Measurements from ENCODE around the gene KCNK1.

KCNK1 gene

DNA sequence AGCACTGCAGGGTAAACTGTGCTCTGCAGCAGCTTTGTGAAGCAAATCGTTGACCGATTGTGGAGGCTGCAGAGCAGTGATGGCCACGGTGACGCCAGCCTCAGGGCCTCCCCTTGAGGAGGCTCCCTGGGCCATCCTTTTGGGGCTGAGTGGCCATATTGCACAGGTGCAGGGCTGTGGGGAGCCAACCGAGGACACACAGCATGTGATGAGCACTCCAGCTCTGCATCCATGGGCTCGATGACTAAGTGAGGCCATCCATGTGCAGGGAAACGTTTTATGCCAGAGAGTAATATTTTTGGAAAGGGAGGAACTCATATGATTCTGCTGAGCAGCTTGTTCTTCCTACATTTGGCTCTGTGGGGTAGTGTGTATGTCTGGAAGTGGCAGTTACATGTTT, 24.6 kb downstream of the KCNK1 start:
- no peaks in the 10 kb centered on the region for H3K27me3 ChIP-seq (ENCODE audit: insufficient read depth, insufficient read length)
- DNase-seq (ENCODE audit: low read depth, low spot score): no peak
- H3K4me3 ChIP-seq (ENCODE audit: insufficient read length, low read depth): no peak overlapping the region
- no peaks in the 10 kb centered on the region for H3K36me3 ChIP-seq (ENCODE audit: insufficient read depth, insufficient read length, low read length)
- no peaks in the 10 kb centered on the region for H3K9me3 ChIP-seq (ENCODE audit: insufficient read depth, low read length)
- peaks cover 6% of the 10 kb centered on the region for H3K4me1 ChIP-seq (ENCODE audit: insufficient read depth, insufficient read length)
- no peak overlapping the region for H3K9ac ChIP-seq (ENCODE audit: insufficient read length, low read depth)
- TF ChIP-seq SUZ12 (IDR thresholded peaks at IDR 0.05; ENCODE audit: extremely low read depth, insufficient read depth, insufficient read length): no peak
- TF ChIP-seq YY1 (IDR thresholded peaks at IDR 0.05; ENCODE audit: insufficient read depth, insufficient read length): no peak
- TF ChIP-seq ZNF274 (IDR thresholded peaks at IDR 0.05; ENCODE audit: low read depth, low read length): no peak

DNA sequence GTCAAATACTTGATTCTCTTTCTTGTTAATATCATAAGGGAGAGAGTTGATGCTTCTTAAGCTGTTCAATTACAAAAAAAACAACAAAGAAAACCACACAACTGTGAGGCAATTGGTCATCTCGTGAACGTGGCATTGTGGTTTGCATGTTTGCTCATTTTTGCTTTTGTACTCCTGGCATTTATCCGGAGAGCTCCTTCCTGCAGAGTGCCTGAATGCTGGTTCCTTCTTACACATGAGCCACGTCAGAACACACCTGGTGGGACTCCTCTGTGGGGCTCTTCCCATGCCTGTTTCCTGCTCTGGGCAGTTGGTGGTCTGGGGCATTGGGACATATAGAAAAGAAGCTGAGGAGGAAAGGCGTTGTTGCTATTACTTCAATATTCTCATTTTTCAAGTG, 25.7 kb downstream of the KCNK1 start:
- Histone ChIP-seq H3K36me3 (ENCODE audit: insufficient read depth, insufficient read length, low read length) (no peaks in the 10 kb centered on the region), H3K4me3 (ENCODE audit: insufficient read length, low read depth) (no peak overlapping the region), H3K9me3 (ENCODE audit: insufficient read depth, low read length) (no peaks in the 10 kb centered on the region), H3K4me1 (ENCODE audit: insufficient read depth, insufficient read length) (peaks cover 6% of the 10 kb centered on the region), H3K9ac (ENCODE audit: insufficient read length, low read depth) (no peak overlapping the region), H3K27me3 (ENCODE audit: insufficient read depth, insufficient read length) (no peaks in the 10 kb centered on the region)
- DNase-seq (ENCODE audit: low read depth, low spot score): no peak
- no peak for TF ChIP-seq YY1 (IDR thresholded peaks at IDR 0.05; ENCODE audit: insufficient read depth, insufficient read length)
- TF ChIP-seq ZNF274 (IDR thresholded peaks at IDR 0.05; ENCODE audit: low read depth, low read length): no peak
- no peak for TF ChIP-seq SUZ12 (IDR thresholded peaks at IDR 0.05; ENCODE audit: extremely low read depth, insufficient read depth, insufficient read length)

DNA sequence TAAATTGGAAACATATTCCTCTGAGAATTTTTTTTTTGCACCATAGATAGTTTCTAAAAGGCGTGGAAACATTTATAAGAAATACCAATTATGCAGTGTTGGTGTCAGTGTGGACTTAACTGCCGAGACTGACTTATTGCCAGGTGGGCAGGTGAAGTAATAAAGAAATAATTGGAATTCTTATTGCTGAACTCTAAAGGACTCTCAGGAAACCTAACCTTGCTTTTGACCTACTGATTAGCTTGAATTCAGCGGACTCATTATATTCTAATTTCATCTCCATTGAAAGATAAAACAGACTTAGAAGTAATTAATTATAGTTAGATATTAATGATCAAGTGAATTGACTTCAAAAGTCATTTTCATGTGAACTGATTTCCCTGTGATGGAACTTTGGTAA, 26.3 kb downstream of the KCNK1 start:
- Histone ChIP-seq H3K4me1 (ENCODE audit: insufficient read depth, insufficient read length) (peaks cover 6% of the 10 kb centered on the region), H3K36me3 (ENCODE audit: insufficient read depth, insufficient read length, low read length) (no peaks in the 10 kb centered on the region), H3K9ac (ENCODE audit: insufficient read length, low read depth) (no peak overlapping the region), H3K9me3 (ENCODE audit: insufficient read depth, low read length) (no peaks in the 10 kb centered on the region), H3K27me3 (ENCODE audit: insufficient read depth, insufficient read length) (no peaks in the 10 kb centered on the region), H3K4me3 (ENCODE audit: insufficient read length, low read depth) (no peak overlapping the region)
- DNase-seq (ENCODE audit: low read depth, low spot score): no peak
- TF ChIP-seq SUZ12 (IDR thresholded peaks at IDR 0.05; ENCODE audit: extremely low read depth, insufficient read depth, insufficient read length) (no peak), YY1 (IDR thresholded peaks at IDR 0.05; ENCODE audit: insufficient read depth, insufficient read length) (no peak), ZNF274 (IDR thresholded peaks at IDR 0.05; ENCODE audit: low read depth, low read length) (no peak)

DNA sequence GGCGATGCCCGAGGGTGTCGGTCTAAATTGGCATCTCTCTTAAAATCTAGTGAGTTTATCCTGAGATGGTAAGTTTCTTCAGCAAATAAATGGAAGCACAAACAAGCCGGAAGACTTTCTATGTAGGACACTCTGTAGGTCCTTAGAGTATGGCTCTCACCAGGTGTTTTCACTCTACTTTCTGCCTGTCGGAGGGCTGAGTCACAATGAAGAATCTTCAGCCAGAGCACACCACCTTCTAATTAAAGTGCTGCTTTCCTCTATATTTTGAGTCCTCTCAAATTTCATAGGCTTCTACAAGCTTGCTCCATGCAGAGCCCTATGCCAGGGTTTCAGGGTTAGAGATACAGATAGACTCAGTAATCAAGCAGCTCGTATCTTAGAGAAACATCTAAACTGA, 27.1 kb downstream of the KCNK1 start:
- H3K4me1 ChIP-seq (ENCODE audit: insufficient read depth, insufficient read length): peaks cover 4% of the 10 kb centered on the region
- no peak overlapping the region for H3K4me3 ChIP-seq (ENCODE audit: insufficient read length, low read depth)
- no peaks in the 10 kb centered on the region for H3K27me3 ChIP-seq (ENCODE audit: insufficient read depth, insufficient read length)
- TF ChIP-seq ZNF274 (IDR thresholded peaks at IDR 0.05; ENCODE audit: low read depth, low read length) (no peak), YY1 (IDR thresholded peaks at IDR 0.05; ENCODE audit: insufficient read depth, insufficient read length) (no peak), SUZ12 (IDR thresholded peaks at IDR 0.05; ENCODE audit: extremely low read depth, insufficient read depth, insufficient read length) (no peak)
- H3K36me3 ChIP-seq (ENCODE audit: insufficient read depth, insufficient read length, low read length): no peaks in the 10 kb centered on the region
- no peak for DNase-seq (ENCODE audit: low read depth, low spot score)
- H3K9me3 ChIP-seq (ENCODE audit: insufficient read depth, low read length): no peaks in the 10 kb centered on the region
- no peak overlapping the region for H3K9ac ChIP-seq (ENCODE audit: insufficient read length, low read depth)

DNA sequence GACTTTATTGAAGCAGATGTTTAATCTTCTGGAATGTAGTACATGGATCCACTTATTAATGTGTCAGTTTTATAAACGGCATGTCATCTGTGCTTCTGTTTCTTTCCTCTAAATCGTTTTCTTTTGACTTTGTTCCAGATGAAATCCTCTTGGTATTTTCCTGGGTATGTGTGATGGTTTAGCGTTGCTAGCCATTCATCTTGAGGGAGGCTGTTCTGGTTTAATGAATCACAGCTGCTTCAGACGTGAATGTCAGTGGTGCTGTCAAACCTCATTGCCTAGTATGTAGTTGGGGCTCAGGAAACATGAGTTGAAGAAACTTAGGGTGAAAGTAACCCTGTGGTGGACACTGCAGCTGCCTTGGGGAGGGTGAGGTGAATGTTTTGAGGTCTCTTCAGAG, 33.2 kb downstream of the KCNK1 start:
- Histone ChIP-seq H3K9me3 (ENCODE audit: insufficient read depth, low read length) (no peaks in the 10 kb centered on the region), H3K4me3 (ENCODE audit: insufficient read length, low read depth) (no peak overlapping the region), H3K36me3 (ENCODE audit: insufficient read depth, insufficient read length, low read length) (no peaks in the 10 kb centered on the region), H3K4me1 (ENCODE audit: insufficient read depth, insufficient read length) (no peaks in the 10 kb centered on the region), H3K9ac (ENCODE audit: insufficient read length, low read depth) (no peak overlapping the region), H3K27me3 (ENCODE audit: insufficient read depth, insufficient read length) (no peaks in the 10 kb centered on the region)
- DNase-seq (ENCODE audit: low read depth, low spot score): no peak
- TF ChIP-seq ZNF274 (IDR thresholded peaks at IDR 0.05; ENCODE audit: low read depth, low read length): no peak

DNA sequence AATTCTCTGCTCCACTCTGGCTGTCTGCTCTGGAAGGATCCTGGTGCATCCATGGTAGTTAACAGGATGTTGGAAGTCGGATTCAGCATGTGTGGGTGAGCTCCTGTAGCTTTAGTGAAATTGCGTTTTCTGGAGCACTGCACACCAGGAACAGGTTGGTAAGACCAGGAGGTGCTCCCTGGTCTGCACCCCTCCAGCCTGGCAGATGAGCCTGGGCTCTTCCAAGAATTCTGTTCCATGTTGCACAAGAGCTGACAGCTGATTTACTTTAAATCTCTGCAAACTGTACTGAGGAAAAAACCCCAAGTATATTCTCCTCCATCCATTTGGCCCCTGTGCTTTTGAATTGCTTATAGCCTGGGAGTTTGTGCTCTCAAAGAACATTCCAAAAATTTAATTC, 33.7 kb downstream of the KCNK1 start:
- Histone ChIP-seq H3K4me3 (ENCODE audit: insufficient read length, low read depth) (no peak overlapping the region), H3K9me3 (ENCODE audit: insufficient read depth, low read length) (no peaks in the 10 kb centered on the region), H3K27me3 (ENCODE audit: insufficient read depth, insufficient read length) (no peaks in the 10 kb centered on the region), H3K36me3 (ENCODE audit: insufficient read depth, insufficient read length, low read length) (no peaks in the 10 kb centered on the region), H3K4me1 (ENCODE audit: insufficient read depth, insufficient read length) (no peaks in the 10 kb centered on the region), H3K9ac (ENCODE audit: insufficient read length, low read depth) (no peak overlapping the region)
- TF ChIP-seq SUZ12 (IDR thresholded peaks at IDR 0.05; ENCODE audit: extremely low read depth, insufficient read depth, insufficient read length) (no peak), YY1 (IDR thresholded peaks at IDR 0.05; ENCODE audit: insufficient read depth, insufficient read length) (no peak), ZNF274 (IDR thresholded peaks at IDR 0.05; ENCODE audit: low read depth, low read length) (no peak)
- DNase-seq (ENCODE audit: low read depth, low spot score): no peak

DNA sequence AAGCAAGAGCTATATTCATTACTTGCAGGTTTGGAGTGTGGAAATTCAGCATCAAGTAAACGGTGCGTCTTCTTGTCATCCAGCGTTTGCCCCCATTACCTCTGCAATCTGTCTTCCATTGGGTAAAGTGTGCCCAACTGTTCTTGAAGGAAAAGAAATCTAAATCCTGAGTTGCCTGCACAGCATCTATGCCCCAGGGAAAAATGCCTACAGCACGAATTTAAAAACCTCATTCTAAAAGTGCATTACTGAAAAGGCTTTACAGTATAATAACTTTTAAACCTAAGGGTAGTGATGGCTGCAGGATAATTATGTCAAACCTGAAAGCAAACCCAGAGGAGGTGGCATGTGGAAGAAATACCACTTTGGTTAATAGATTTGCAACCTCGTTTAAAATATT, 37.2 kb downstream of the KCNK1 start:
- Histone ChIP-seq H3K27me3 (ENCODE audit: insufficient read depth, insufficient read length) (no peaks in the 10 kb centered on the region), H3K9ac (ENCODE audit: insufficient read length, low read depth) (no peak overlapping the region), H3K4me3 (ENCODE audit: insufficient read length, low read depth) (no peak overlapping the region), H3K4me1 (ENCODE audit: insufficient read depth, insufficient read length) (no peaks in the 10 kb centered on the region), H3K36me3 (ENCODE audit: insufficient read depth, insufficient read length, low read length) (no peaks in the 10 kb centered on the region), H3K9me3 (ENCODE audit: insufficient read depth, low read length) (0 out of 2 replicates have a peak, but pooled peaks cover 7% of the 10 kb centered on the region)
- no peak for DNase-seq (ENCODE audit: low read depth, low spot score)
- TF ChIP-seq ZNF274 (IDR thresholded peaks at IDR 0.05; ENCODE audit: low read depth, low read length): no peak
- TF ChIP-seq SUZ12 (IDR thresholded peaks at IDR 0.05; ENCODE audit: extremely low read depth, insufficient read depth, insufficient read length): no peak
- no peak for TF ChIP-seq YY1 (IDR thresholded peaks at IDR 0.05; ENCODE audit: insufficient read depth, insufficient read length)
